AG04450 (cell line): Measurements from ENCODE around the gene DZANK1. TPM values are rescaled to one million over a fixed set of nuclear protein-coding genes. Genes with fewer than 3 reads are reported as not detected.
A peak's percentile ranks its signal among the peaks of the same experiment; 100 is the strongest.
"Not testable (repeated sequence)": the region's sequence is repeated elsewhere in the genome, so short reads cannot be mapped to it uniquely, and the experiment has no call there.

Experiments
- CTCF ChIA-PET: fragments of 300-600, 350-600 bp; formaldehyde crosslinking; extraction: SDS; loops from one replicate; lab custom pipeline; 2022; ENCODE audit warnings: antibody characterized with exemption, inconsistent platforms; lab: Charles Lee
- POLR2A ChIA-PET: fragments of 350-600 bp; formaldehyde crosslinking; extraction: SDS; loops from one replicate; lab custom pipeline; 2021; ENCODE audit warnings: antibody characterized with exemption, inconsistent platforms; lab: Yijun Ruan, JAX
- DNase-seq: peaks from one replicate; pipeline ENCODE4 v3.0.0-alpha.2; 2011; ENCODE audit warnings: low read depth, low spot score
- H3K27ac ChIP-seq: one replicate; pipeline ENCODE4 v1.5.1; 2012; ENCODE audit warnings: low read depth, low read length, control low read depth
- H3K27me3 ChIP-seq: one replicate; pipeline ENCODE4 v1.6.0; 2012; ENCODE audit warnings: low read length; ENCODE audit not compliant: control insufficient read depth, insufficient read depth
- H3K4me3 ChIP-seq: 2 replicates; pipeline ENCODE4 v1.5.1; 2011; ENCODE audit warnings: mild to moderate bottlenecking, low read depth, low read length, control low read depth
- H3K9me3 ChIP-seq: 2 replicates; pipeline ENCODE4 v1.5.1; 2012; ENCODE audit warnings: low read length; ENCODE audit not compliant: control insufficient read depth, insufficient read depth
- polyA plus RNA-seq: library from polyadenylated mRNA; depleted of rRNA; stranded (reverse); fragments of >200 nt; gene quantifications from 2 replicates; pipeline ENCODE4 v1.2.3, GENCODE V29; 2011
- TF ChIP-seq, protein P1 (sequence below): IDR thresholded peaks from 2 replicates; pipeline ENCODE4 v1.5.1; 2011; ENCODE audit warnings: low read depth, low read length, control low read depth, inconsistent platforms

Gene DZANK1
- polyA plus RNA-seq, 1 experiment, result 1.8 TPM

DNA sequence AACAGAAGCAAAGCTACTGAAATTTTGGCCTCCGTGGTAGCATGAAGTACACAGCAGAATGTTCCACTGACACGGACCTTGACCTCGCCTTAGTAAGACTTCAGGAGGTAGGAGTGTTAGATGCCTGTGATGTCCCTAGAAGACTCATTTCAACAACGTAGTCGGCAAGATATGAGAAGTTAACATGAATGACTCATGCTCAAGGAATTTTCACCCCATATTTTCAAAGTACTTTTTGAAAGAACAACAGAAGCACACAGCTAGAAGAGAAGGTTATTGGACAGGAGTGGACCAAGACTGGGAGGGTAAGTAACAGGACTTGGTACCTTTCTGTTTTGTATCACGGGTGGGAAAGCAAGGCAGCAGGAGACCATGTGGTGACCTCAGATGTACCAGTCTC, 78.0 kb downstream of the DZANK1 start:
- H3K9me3 ChIP-seq, result no peaks in the 10 kb centered on the region
- POLR2A ChIA-PET, result interaction anchor here (1.1 kb wide), 1 partner anchor 101 kb away, joined by 3 read pairs; the partner anchor contains the start of gene ZNF133
- H3K27ac ChIP-seq, result no peak overlapping the region
- DNase-seq, result peak; percentile 16
- no peak overlapping the region for H3K4me3 ChIP-seq
- TF ChIP-seq, protein P1, sequence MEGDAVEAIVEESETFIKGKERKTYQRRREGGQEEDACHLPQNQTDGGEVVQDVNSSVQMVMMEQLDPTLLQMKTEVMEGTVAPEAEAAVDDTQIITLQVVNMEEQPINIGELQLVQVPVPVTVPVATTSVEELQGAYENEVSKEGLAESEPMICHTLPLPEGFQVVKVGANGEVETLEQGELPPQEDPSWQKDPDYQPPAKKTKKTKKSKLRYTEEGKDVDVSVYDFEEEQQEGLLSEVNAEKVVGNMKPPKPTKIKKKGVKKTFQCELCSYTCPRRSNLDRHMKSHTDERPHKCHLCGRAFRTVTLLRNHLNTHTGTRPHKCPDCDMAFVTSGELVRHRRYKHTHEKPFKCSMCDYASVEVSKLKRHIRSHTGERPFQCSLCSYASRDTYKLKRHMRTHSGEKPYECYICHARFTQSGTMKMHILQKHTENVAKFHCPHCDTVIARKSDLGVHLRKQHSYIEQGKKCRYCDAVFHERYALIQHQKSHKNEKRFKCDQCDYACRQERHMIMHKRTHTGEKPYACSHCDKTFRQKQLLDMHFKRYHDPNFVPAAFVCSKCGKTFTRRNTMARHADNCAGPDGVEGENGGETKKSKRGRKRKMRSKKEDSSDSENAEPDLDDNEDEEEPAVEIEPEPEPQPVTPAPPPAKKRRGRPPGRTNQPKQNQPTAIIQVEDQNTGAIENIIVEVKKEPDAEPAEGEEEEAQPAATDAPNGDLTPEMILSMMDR, result no peak
- H3K27me3 ChIP-seq, result no peaks in the 10 kb centered on the region
- CTCF ChIA-PET, result interaction anchor here (0.9 kb wide), 1 partner anchor 23 kb away, joined by 4 read pairs; no protein-coding TSS in a partner anchor

- no peak overlapping the region for H3K4me3 ChIP-seq
- no peaks in the 10 kb centered on the region for H3K27me3 ChIP-seq
- no peaks in the 10 kb centered on the region; the same call in 1 of the 2 replicates for H3K9me3 ChIP-seq
- TF ChIP-seq, protein P1, result no peak
- DNase-seq, result no peak
- POLR2A ChIA-PET, result no interaction called here
- CTCF ChIA-PET, result no interaction called here
- H3K27ac ChIP-seq, result no peak overlapping the region
Observed at GRCh38 chr20:18380908-18381529, 85.8 kb downstream of the DZANK1 start.

- TF ChIP-seq, protein P1, result no peak
- POLR2A ChIA-PET, result no interaction called here
- H3K4me3 ChIP-seq, result no peak overlapping the region
- H3K27ac ChIP-seq, result no peak overlapping the region
- CTCF ChIA-PET, result no interaction called here
- H3K27me3 ChIP-seq, result no peaks in the 10 kb centered on the region
- no peaks in the 10 kb centered on the region; the same call in 1 of the 2 replicates for H3K9me3 ChIP-seq
- DNase-seq, result no peak
Observed at GRCh38 chr20:18377896-18378481, 88.8 kb downstream of the DZANK1 start.

DNA sequence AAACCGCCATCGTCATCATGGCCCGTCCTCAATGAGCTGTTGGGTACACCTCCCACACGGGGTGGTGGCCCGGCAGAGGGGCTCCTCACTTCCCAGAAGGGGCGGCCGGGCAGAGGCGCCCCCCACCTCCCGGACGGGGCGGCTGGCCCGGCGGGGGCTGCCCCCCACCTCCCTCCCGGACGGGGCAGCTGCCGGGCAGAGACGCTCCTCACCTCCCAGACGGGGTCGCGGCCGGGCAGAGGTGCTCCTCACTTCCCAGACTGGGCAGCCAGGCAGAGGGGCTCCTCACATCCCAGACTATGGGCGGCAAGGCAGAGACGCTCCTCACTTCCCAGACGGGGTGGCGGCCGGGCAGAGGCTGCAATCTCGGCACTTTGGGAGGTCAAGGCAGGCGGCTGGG, 91.3 kb downstream of the DZANK1 start:
- DNase-seq, H3K9me3 ChIP-seq, CTCF ChIA-PET, H3K4me3 ChIP-seq, H3K27me3 ChIP-seq, H3K27ac ChIP-seq, POLR2A ChIA-PET: not testable (repeated sequence)

- TF ChIP-seq, protein P1, result no peak
- no peak for DNase-seq
- H3K27me3 ChIP-seq, result peaks cover 7% of the 10 kb centered on the region
- H3K4me3 ChIP-seq, result no peak overlapping the region
- POLR2A ChIA-PET, result no interaction called here
- no peak overlapping the region for H3K27ac ChIP-seq
- CTCF ChIA-PET, result no interaction called here
- H3K9me3 ChIP-seq, result no peaks in the 10 kb centered on the region; the same call in 1 of the 2 replicates
Observed at GRCh38 chr20:18372296-18372695, 94.5 kb downstream of the DZANK1 start.
